Measurements from ENCODE around the gene ZNF646. TPM values are rescaled to one million over a fixed set of nuclear protein-coding genes. Genes with fewer than 3 reads are reported as not detected.

Gene ZNF646
- total and polyA plus RNA-seq, 2 of the 13 experiments (the other 11 are each of a cell fraction or from before 2014, with no cell fraction given) = 3.4 to 10.9 TPM

DNA sequence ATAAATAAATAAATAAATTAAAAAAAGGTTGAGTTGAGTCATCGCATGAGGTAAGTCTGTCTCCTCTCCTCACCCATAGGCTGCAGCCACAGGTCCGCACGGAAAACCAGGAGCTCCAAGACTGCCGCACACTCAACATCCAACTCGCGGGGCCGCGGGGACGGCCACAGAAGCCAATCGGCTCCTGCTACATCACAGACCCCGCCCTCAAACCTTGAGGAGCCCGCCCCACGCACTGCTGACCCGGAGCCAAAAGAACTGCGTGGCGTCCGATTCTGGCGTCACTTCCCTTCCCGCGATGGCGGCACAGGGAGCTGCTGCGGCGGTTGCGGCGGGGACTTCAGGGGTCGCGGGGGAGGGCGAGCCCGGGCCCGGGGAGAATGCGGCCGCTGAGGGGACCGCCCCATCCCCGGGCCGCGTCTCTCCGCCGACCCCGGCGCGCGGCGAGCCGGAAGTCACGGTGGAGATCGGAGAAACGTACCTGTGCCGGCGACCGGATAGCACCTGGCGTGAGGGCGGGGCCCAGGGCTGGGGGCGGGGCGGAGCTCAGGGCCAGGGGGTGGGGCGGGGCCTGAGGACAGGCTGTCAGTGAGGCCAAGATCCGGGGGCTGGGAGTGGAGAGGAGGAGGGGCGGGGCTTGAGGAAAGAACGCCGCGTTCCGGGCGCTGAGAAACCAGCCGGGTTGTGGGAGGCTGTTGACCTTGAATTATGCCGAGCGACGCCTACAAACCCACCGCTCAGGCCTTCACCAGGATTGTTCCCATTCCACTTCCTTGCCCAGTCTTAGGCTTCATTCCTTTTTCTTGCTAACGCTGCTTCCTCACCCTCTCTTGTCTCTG lies 43.4 kb downstream of the ZNF646 start, which contains the start of gene KAT8 (continued):
- TF ChIP-seq ZNF230 (CRISPR knock-in tag; IDR thresholded peaks at IDR 0.05) = peak; percentile 85
- peak; percentile 93 for TF ChIP-seq SIN3B (IDR thresholded peaks at IDR 0.05; ENCODE audit: low read length)
- 0 out of 2 replicates have a peak, but pooled peaks have one; percentile 11 for TF ChIP-seq ZSCAN25 (CRISPR knock-in tag; IDR thresholded peaks at IDR 0.05)
- 0 out of 2 replicates have a peak, but pooled peaks have one; percentile 28 for TF ChIP-seq ZNF775 (CRISPR knock-in tag; IDR thresholded peaks at IDR 0.05; ENCODE audit: borderline replicate concordance)
- no peak; the same call in 1 of the 2 replicates for TF ChIP-seq ISX (CRISPR knock-in tag; conservative IDR thresholded peaks at IDR 0.05)
- TF ChIP-seq SP4 (CRISPR knock-in tag; IDR thresholded peaks at IDR 0.05) = peak; percentile 97
- TF ChIP-seq MAFK (conservative IDR thresholded peaks at IDR 0.05 in 1 of 2, IDR thresholded peaks at IDR 0.05 in 1 of 2; ENCODE audit: low read length in 2 of 2) = no peak
- TF ChIP-seq ZNF607 (CRISPR knock-in tag; IDR thresholded peaks at IDR 0.05; ENCODE audit: borderline replicate concordance) = peak; percentile 80; the same call in 1 of the 2 replicates
- peak; percentile 59 for TF ChIP-seq ZFY (CRISPR knock-in tag; IDR thresholded peaks at IDR 0.05)
- TF ChIP-seq AHR (CRISPR knock-in tag; IDR thresholded peaks at IDR 0.05) = peak; percentile 77
- peak; percentile 94 for TF ChIP-seq PHF20 (CRISPR knock-in tag; IDR thresholded peaks at IDR 0.05)
- peak; percentile 80; the same call in 1 of the 2 replicates for TF ChIP-seq ZNF274 (CRISPR knock-in tag; IDR thresholded peaks at IDR 0.05)
- peak; percentile 98 for TF ChIP-seq ZNF501 (CRISPR knock-in tag; IDR thresholded peaks at IDR 0.05)
- TF ChIP-seq NFKB2 (CRISPR knock-in tag; IDR thresholded peaks at IDR 0.05; ENCODE audit: borderline replicate concordance) = peak; percentile 81
- 0 out of 2 replicates have a peak, but pooled peaks have one; percentile 31 for TF ChIP-seq MIER2 (CRISPR knock-in tag; IDR thresholded peaks at IDR 0.05)
- peak; percentile 64 for TF ChIP-seq ZSCAN29 (CRISPR knock-in tag; conservative IDR thresholded peaks at IDR 0.05)
- TF ChIP-seq, protein P1, sequence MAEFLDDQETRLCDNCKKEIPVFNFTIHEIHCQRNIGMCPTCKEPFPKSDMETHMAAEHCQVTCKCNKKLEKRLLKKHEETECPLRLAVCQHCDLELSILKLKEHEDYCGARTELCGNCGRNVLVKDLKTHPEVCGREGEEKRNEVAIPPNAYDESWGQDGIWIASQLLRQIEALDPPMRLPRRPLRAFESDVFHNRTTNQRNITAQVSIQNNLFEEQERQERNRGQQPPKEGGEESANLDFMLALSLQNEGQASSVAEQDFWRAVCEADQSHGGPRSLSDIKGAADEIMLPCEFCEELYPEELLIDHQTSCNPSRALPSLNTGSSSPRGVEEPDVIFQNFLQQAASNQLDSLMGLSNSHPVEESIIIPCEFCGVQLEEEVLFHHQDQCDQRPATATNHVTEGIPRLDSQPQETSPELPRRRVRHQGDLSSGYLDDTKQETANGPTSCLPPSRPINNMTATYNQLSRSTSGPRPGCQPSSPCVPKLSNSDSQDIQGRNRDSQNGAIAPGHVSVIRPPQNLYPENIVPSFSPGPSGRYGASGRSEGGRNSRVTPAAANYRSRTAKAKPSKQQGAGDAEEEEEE (CRISPR knock-in tag; IDR thresholded peaks at IDR 0.05; ENCODE audit: borderline replicate concordance) = no peak
- TF ChIP-seq, protein P2, sequence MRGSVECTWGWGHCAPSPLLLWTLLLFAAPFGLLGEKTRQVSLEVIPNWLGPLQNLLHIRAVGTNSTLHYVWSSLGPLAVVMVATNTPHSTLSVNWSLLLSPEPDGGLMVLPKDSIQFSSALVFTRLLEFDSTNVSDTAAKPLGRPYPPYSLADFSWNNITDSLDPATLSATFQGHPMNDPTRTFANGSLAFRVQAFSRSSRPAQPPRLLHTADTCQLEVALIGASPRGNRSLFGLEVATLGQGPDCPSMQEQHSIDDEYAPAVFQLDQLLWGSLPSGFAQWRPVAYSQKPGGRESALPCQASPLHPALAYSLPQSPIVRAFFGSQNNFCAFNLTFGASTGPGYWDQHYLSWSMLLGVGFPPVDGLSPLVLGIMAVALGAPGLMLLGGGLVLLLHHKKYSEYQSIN (CRISPR knock-in tag; IDR thresholded peaks at IDR 0.05; ENCODE audit: borderline replicate concordance) = no peak
- TF ChIP-seq CHD2 (IDR thresholded peaks at IDR 0.05; ENCODE audit: low read depth, low read length) = peak; percentile 72; the same call in 1 of the 2 replicates
- peak; percentile 95 for TF ChIP-seq POLR2G (IDR thresholded peaks at IDR 0.05; ENCODE audit: low read depth, low read length)
- TF ChIP-seq ZNF383 (CRISPR knock-in tag; IDR thresholded peaks at IDR 0.05; ENCODE audit: borderline replicate concordance) = no peak
- peak; percentile 46; the same call in 1 of the 2 replicates for TF ChIP-seq RXRA (CRISPR knock-in tag; IDR thresholded peaks at IDR 0.05)
- TF ChIP-seq SATB2 (CRISPR knock-in tag; IDR thresholded peaks at IDR 0.05) = no peak
- peak; percentile 41; the same call in 1 of the 2 replicates for TF ChIP-seq RXRB (CRISPR knock-in tag; IDR thresholded peaks at IDR 0.05; ENCODE audit: borderline replicate concordance)
- TF ChIP-seq ATAD3A (CRISPR knock-in tag; IDR thresholded peaks at IDR 0.05) = peak; percentile 94
- peak; percentile 52; the same call in 1 of the 2 replicates for TF ChIP-seq PPARG (CRISPR knock-in tag; conservative IDR thresholded peaks at IDR 0.05)
- TF ChIP-seq, protein P3, sequence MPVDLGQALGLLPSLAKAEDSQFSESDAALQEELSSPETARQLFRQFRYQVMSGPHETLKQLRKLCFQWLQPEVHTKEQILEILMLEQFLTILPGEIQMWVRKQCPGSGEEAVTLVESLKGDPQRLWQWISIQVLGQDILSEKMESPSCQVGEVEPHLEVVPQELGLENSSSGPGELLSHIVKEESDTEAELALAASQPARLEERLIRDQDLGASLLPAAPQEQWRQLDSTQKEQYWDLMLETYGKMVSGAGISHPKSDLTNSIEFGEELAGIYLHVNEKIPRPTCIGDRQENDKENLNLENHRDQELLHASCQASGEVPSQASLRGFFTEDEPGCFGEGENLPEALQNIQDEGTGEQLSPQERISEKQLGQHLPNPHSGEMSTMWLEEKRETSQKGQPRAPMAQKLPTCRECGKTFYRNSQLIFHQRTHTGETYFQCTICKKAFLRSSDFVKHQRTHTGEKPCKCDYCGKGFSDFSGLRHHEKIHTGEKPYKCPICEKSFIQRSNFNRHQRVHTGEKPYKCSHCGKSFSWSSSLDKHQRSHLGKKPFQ (CRISPR knock-in tag; IDR thresholded peaks at IDR 0.05; ENCODE audit: insufficient replicate concordance) = peak; percentile 82
